H54 (cell line): Measurements from ENCODE around the gene CTRB1.
"Not testable (repeated sequence)": the region's sequence is repeated elsewhere in the genome, so short reads cannot be mapped to it uniquely, and the experiment has no call there.

ENCODE experiments used
- DNase-seq: peaks from one replicate; pipeline ENCODE4 v3.0.0; 2011; ENCODE audit warnings: low spot score, mixed read lengths; ENCODE audit not compliant: insufficient read length
- FAIRE-seq: peaks from 3 replicates; lab custom pipeline; 2011; peaks lifted over from hg19 to GRCh38; lab: Jason Lieb, UNC
- POLR2A ChIP-seq: IDR thresholded peaks from 2 replicates; pipeline ENCODE4 v1.6.1; 2011; ENCODE audit warnings: low read depth, mild to moderate bottlenecking, low read length

The CTRB1 gene

GRCh38 chr16:75264999-75265910 lies 46.5 kb downstream of the CTRB1 start:
- DNase-seq = no peak
- no peak for TF ChIP-seq POLR2A
- no peak for FAIRE-seq

GRCh38 chr16:75265911-75266701 lies 47.3 kb downstream of the CTRB1 start:
- peak; percentile 55 for TF ChIP-seq POLR2A
- DNase-seq = peak; percentile 93
- no peak for FAIRE-seq

GRCh38 chr16:75266738-75267630 lies 48.2 kb downstream of the CTRB1 start:
- no peak for FAIRE-seq

GRCh38 chr16:75267631-75268264 lies 49.0 kb downstream of the CTRB1 start:
- peak; percentile 33 for FAIRE-seq
- no peak for TF ChIP-seq POLR2A

More at GRCh38 chr16:75266738-75267630, 48.2 kb downstream of the CTRB1 start:
- TF ChIP-seq POLR2A = no peak
- no peak for DNase-seq

GRCh38 chr16:75269358-75269757 lies 50.6 kb downstream of the CTRB1 start:
- DNase-seq, FAIRE-seq: not testable (repeated sequence)

More at GRCh38 chr16:75267631-75268264, 49.0 kb downstream of the CTRB1 start:
- peak; percentile 98 for DNase-seq

GRCh38 chr16:75271441-75272096 lies 52.8 kb downstream of the CTRB1 start:
- no peak for TF ChIP-seq POLR2A
- DNase-seq (no peak), FAIRE-seq (no peak)

GRCh38 chr16:75272097-75272551 lies 53.3 kb downstream of the CTRB1 start:
- no peak for TF ChIP-seq POLR2A
- DNase-seq (no peak), FAIRE-seq (no peak)

GRCh38 chr16:75272629-75273028 lies 53.8 kb downstream of the CTRB1 start:
- not testable (repeated sequence) for FAIRE-seq, DNase-seq

- FAIRE-seq (no peak), DNase-seq (no peak)
- no peak for TF ChIP-seq POLR2A
These were observed 54.5 kb downstream of the CTRB1 start for GRCh38 chr16:75273054-75273925.
